ENCODE measurements around the gene TDRD1.

DNA sequence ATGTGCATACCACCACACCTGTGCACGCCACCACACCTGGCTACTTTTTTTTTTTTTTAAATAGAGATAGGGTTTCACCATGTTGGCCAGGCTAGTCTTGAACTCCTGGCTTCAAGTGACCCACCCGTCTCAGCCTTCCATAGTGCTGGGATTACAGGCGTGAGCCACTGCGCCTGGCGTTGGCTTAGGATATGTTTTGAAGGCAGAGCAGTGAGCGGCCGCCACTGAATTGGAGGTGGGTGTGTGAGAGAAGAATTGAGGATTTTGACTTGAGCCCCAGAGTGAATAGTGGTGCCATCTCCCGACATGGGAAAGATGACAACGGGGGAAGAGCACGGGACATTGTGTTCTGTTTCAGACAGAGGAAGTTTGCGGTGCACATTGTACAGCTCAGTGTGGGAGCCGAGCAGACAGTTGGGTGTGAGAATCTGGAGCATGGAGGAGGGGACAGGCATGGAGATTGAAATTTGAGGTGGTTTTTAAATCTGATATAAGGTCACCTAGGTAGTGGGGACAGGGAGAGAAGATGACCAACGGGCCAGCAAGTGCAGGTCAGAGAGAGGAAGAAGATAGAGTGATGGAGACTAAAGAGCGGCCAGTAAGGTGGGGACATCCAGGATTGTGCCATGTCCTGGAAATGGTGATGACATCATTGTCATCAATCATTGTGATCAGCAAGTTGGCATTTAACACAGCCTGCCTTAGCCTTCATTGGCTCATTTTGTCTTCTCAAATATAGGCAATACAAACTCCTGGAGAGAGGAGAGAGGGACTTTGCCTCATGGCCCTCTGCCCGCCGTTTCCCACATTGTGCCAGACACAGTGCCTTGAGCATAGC is 95.7 kb downstream of the TDRD1 start:
- TF ChIP-seq EZH2 (IDR thresholded peaks at IDR 0.05; ENCODE audit: insufficient read depth, poor library complexity, severe bottlenecking), result no peak
- TF ChIP-seq EZH2phosphoT487 (IDR thresholded peaks at IDR 0.05; ENCODE audit: insufficient read depth, low read depth), result no peak
